IMR-90 (cell line): ENCODE measurements around the gene CFAP157. TPM values are rescaled to one million over a fixed set of nuclear protein-coding genes. Genes with fewer than 3 reads are reported as not detected.

Experiments used
- ATAC-seq: fragments of 200-7000 bp; cut with Tn5 transposase; 2 replicates; pipeline ENCODE4 v1.9.1; 2020; ENCODE audit warnings: low read depth, mild to moderate bottlenecking, moderate library complexity
- BruUV-seq: library from RNA; stranded (reverse); fragments of 400-500 nt; replicated peaks from 2 replicates; lab custom pipeline; 2021; lab: Mats Ljungman, UMichigan
- CTCF ChIA-PET: fragments of 300-600 bp; formaldehyde crosslinking; extraction: SDS; loops from one replicate; lab custom pipeline; 2021; ENCODE audit warnings: antibody characterized with exemption; lab: Yijun Ruan, JAX
- POLR2A ChIA-PET: fragments of 300-600 bp; sonication (Branson Sonifier 250); formaldehyde crosslinking; loops from one replicate; lab custom pipeline; 2022; ENCODE audit warnings: antibody characterized with exemption; ENCODE audit not compliant: unreplicated experiment; lab: Charles Lee
- DNase-seq: peaks from one replicate; pipeline ENCODE4 v3.0.0; 2013
- H2AFZ ChIP-seq: replicated peaks from 2 replicates; pipeline ENCODE3; 2013; ENCODE audit warnings: low read length, mild to moderate bottlenecking; ENCODE audit not compliant: poor library complexity
- H2AK5ac ChIP-seq: 2 replicates; pipeline ENCODE4 v1.6.1; 2013; ENCODE audit warnings: low read depth, low read length, inconsistent platforms
- H2AK9ac ChIP-seq: replicated peaks from 2 replicates; pipeline ENCODE3; 2013; ENCODE audit warnings: mild to moderate bottlenecking, low read depth, low read length, moderate library complexity; ENCODE audit not compliant: poor library complexity
- H2BK120ac ChIP-seq: 2 replicates; pipeline ENCODE4 v1.6.1; 2013; ENCODE audit warnings: low read depth, low read length, inconsistent platforms
- H2BK15ac ChIP-seq: 3 replicates; pipeline ENCODE4 v1.6.1; 2013; ENCODE audit warnings: low read depth, low read length, inconsistent platforms
- H2BK20ac ChIP-seq: 2 replicates; pipeline ENCODE4 v1.6.1; 2013; ENCODE audit warnings: low read depth, mild to moderate bottlenecking, inconsistent platforms, low read length, moderate library complexity
- H2BK5ac ChIP-seq: 2 replicates; pipeline ENCODE4 v1.6.1; 2013; ENCODE audit warnings: mild to moderate bottlenecking, low read depth, low read length, inconsistent platforms; ENCODE audit not compliant: poor library complexity, severe bottlenecking
- H3K14ac ChIP-seq: replicated peaks from 2 replicates; pipeline ENCODE4 v1.6.1; 2013; ENCODE audit warnings: low read depth, low read length, inconsistent platforms
- H3K18ac ChIP-seq: 2 replicates; pipeline ENCODE4 v1.6.1; 2013; ENCODE audit warnings: low read depth, low read length, control low read depth
- H3K23ac ChIP-seq: 2 replicates; pipeline ENCODE4 v1.6.1; 2013; ENCODE audit warnings: low read depth, low read length, inconsistent platforms
- H3K27ac ChIP-seq: 2 replicates; pipeline ENCODE4 v1.5.1; 2013; ENCODE audit warnings: mild to moderate bottlenecking, control low read depth, low read length; ENCODE audit not compliant: insufficient read depth
- H3K27me3 ChIP-seq: 2 replicates; pipeline ENCODE4 v1.6.1; 2013; ENCODE audit warnings: low read length; ENCODE audit not compliant: control insufficient read depth, insufficient read depth
- H3K36me3 ChIP-seq: 2 replicates; pipeline ENCODE4 v1.6.1; 2013; ENCODE audit warnings: low read length, mixed read lengths; ENCODE audit not compliant: control insufficient read depth, insufficient read depth
- H3K4ac ChIP-seq: 2 replicates; pipeline ENCODE4 v1.6.1; 2013; ENCODE audit warnings: low read depth, low read length, inconsistent platforms
- H3K4me1 ChIP-seq: 2 replicates; pipeline ENCODE4 v1.6.1; 2013; ENCODE audit warnings: low read length, mixed read lengths; ENCODE audit not compliant: control insufficient read depth, insufficient read depth
- H3K4me2 ChIP-seq: 2 replicates; pipeline ENCODE4 v1.6.1; 2013; ENCODE audit warnings: low read depth, mild to moderate bottlenecking, control low read depth, low read length, moderate library complexity
- H3K4me3 ChIP-seq: 2 replicates; pipeline ENCODE4 v1.5.1; 2013; ENCODE audit warnings: low read depth, mild to moderate bottlenecking, control low read depth, low read length, moderate library complexity; ENCODE audit not compliant: insufficient read depth
- H3K56ac ChIP-seq: 2 replicates; pipeline ENCODE4 v1.6.1; 2013; ENCODE audit warnings: low read length, inconsistent platforms; ENCODE audit not compliant: insufficient read depth; ENCODE audit errors: extremely low read depth
- H3K79me1 ChIP-seq, 2 experiments: 2 replicates each; pipeline ENCODE4 v1.6.1; 2013; ENCODE audit warnings: low read length in 2 of 2, inconsistent platforms in 1 of 2, low read depth in 1 of 2
- H3K9ac ChIP-seq: 2 replicates; pipeline ENCODE4 v1.6.1; 2013; ENCODE audit warnings: low read depth, low read length, control low read depth
- H3K9me1 ChIP-seq: 2 replicates; pipeline ENCODE4 v1.6.1; 2013; ENCODE audit warnings: low read length, inconsistent platforms; ENCODE audit not compliant: insufficient read depth
- H3K9me3 ChIP-seq: 2 replicates; pipeline ENCODE4 v1.6.1; 2013; ENCODE audit warnings: low read length; ENCODE audit not compliant: control insufficient read depth, insufficient read depth
- H4K20me1 ChIP-seq: 2 replicates; pipeline ENCODE4 v1.6.1; 2013; ENCODE audit warnings: low read length, inconsistent platforms; ENCODE audit not compliant: insufficient read depth
- H4K5ac ChIP-seq: 2 replicates; pipeline ENCODE4 v1.6.1; 2013; ENCODE audit warnings: mild to moderate bottlenecking, low read depth, low read length, control low read depth
- H4K8ac ChIP-seq, 2 experiments: 2 replicates each; pipeline ENCODE4 v1.6.1; 2013; ENCODE audit warnings: low read depth in 2 of 2, low read length in 2 of 2, control low read depth in 1 of 2, inconsistent platforms in 1 of 2
- H4K91ac ChIP-seq: 2 replicates; pipeline ENCODE4 v1.6.1; 2013; ENCODE audit warnings: low read depth, low read length, inconsistent platforms; ENCODE audit not compliant: insufficient read depth
- CHD1 ChIP-seq: IDR thresholded peaks from 2 replicates; pipeline ENCODE4 v1.6.1; 2012; ENCODE audit warnings: low read depth, low read length, improper control_type of control experiment
- CTCF ChIP-seq: conservative IDR thresholded peaks from 2 replicates; pipeline ENCODE4 v1.5.1; 2012; ENCODE audit warnings: mild to moderate bottlenecking, low read depth, low read length, improper control_type of control experiment
- ELK1 ChIP-seq: fragments of 150-350 bp; IDR thresholded peaks from 2 replicates; pipeline ENCODE4 v1.6.1; 2016; ENCODE audit warnings: low read depth, mild to moderate bottlenecking, low read length, moderate library complexity, borderline replicate concordance
- MXI1 ChIP-seq: IDR thresholded peaks from 2 replicates; pipeline ENCODE4 v1.6.1; 2012; ENCODE audit warnings: low read depth, mild to moderate bottlenecking, low read length, moderate library complexity, borderline replicate concordance
- WGBS, 2 experiments: methylation state at CpG; one replicate each; pipeline versions ENCODE4 v1.1.5 to v1.1.7; 2013; ENCODE audit warnings: missing lambda C conversion rate in 2 of 2; ENCODE audit not compliant: insufficient read length in 1 of 2; ENCODE audit errors: extremely low coverage in 2 of 2; 5-methylcytosine and 5-hydroxymethylcytosine counted together
- dilution Hi-C: fragments of 300-500 bp; cut with HindIII; formaldehyde crosslinking; loops from one replicate; pipeline ENCODE4 v1.14.3; 2018; ENCODE audit warnings: low sequenced_read_pairs; ENCODE audit not compliant: unreplicated experiment
- in situ Hi-C: fragments of 300-500 bp; cut with MboI; formaldehyde crosslinking; loops from 3 replicates; pipeline ENCODE4 v1.14.3; 2019; ENCODE audit warnings: low sequenced_read_pairs, inconsistent platforms, mixed read lengths
- intact Hi-C: fragments of 100-400 bp; cut with micrococcal nuclease; formaldehyde crosslinking; loops from 2 replicates; pipeline ENCODE4 v1.10.0; 2022
- polyA plus RNA-seq, 3 experiments: library from polyadenylated mRNA; depleted of rRNA; stranded (reverse); fragments of >200 nt; gene quantifications; 2 replicates each; pipeline ENCODE4 v1.2.3, GENCODE V29; 2012; ENCODE audit warnings: low replicate concordance in 1 of 3
- total RNA-seq: library from RNA; depleted of rRNA; stranded (reverse); fragments of >200 nt; gene quantifications from 2 replicates; pipeline ENCODE4 v1.2.3, GENCODE V29; 2012

CFAP157 gene
- total and polyA plus RNA-seq, 2 of the 4 experiments (the other 2 are of a cell fraction) = not detected

- Histone ChIP-seq H2AK5ac (no peak overlapping the region), H3K4me1 (peaks cover 7% of the 10 kb centered on the region), H3K9ac (no peak overlapping the region), H3K14ac (no peak overlapping the region), H3K4ac (no peak overlapping the region), H2BK15ac (no peak overlapping the region), H2BK120ac (no peak overlapping the region), H4K5ac (no peak overlapping the region), H4K8ac (no peak overlapping the region), H3K27me3 (no peaks in the 10 kb centered on the region), H3K9me1 (no peaks in the 10 kb centered on the region; the same call in 1 of the 2 replicates), H3K56ac (no peak overlapping the region), H3K4me3 (no peak overlapping the region), H2AK9ac (no peak overlapping the region), H3K18ac (no peak overlapping the region), H2BK5ac (no peak overlapping the region), H3K79me1 (peaks cover 2 to 14% of the 10 kb centered on the region in 2 experiments; a peak in 3 of 4 replicates), H3K9me3 (no peaks in the 10 kb centered on the region), H3K27ac (no peak overlapping the region), H3K4me2 (no peak overlapping the region), H4K91ac (no peak overlapping the region), H3K23ac (no peak overlapping the region), H4K20me1 (peaks cover 7% of the 10 kb centered on the region), H2AFZ (no peak overlapping the region), H3K36me3 (no peaks in the 10 kb centered on the region), H2BK20ac (no peak overlapping the region)
- TF ChIP-seq ELK1 (no peak), CTCF (no peak), MXI1 (no peak), CHD1 (no peak)
- POLR2A ChIA-PET = no interaction called here
- dilution Hi-C loops (no loop called here), in situ Hi-C loops (no loop called here), intact Hi-C loops (no loop called here)
- BruUV-seq = no TSS peak
- ATAC-seq (no peak), DNase-seq (no peak)
- CTCF ChIA-PET = no interaction called here
- 46% methylated on average over 4 of the region's 9 CpGs; no CpG with 5 or more reads in 1 of the 2 experiments for WGBS, 2 experiments
Observed at GRCh38 chr9:127711226-127711701, 4.5 kb downstream of the CFAP157 start.
